Aorta (tissue), 5 donors: ENCODE results near the gene ERCC2. TPM values are rescaled to one million over a fixed set of nuclear protein-coding genes. Genes with fewer than 3 reads are reported as not detected.

Source experiments
- ATAC-seq: fragments of 200-7000 bp; cut with Tn5 transposase; one replicate; pipeline ENCODE4 v1.9.1; 2022; ENCODE audit warnings: moderate library complexity; ENCODE audit not compliant: low FRiP score
- DNase-seq, 2 donors: peaks; one replicate each; pipeline ENCODE4 v3.0.0-alpha.2; 2020
- H3K27ac ChIP-seq, 2 donors: one replicate each; pipeline ENCODE4 v1.5.1; 2013; ENCODE audit warnings: low read length in 2 of 2, mild to moderate bottlenecking in 2 of 2, moderate library complexity in 2 of 2, control low read depth in 1 of 2, inconsistent platforms in 1 of 2, low read depth in 1 of 2
- H3K27me3 ChIP-seq, 2 donors: one replicate each; pipeline ENCODE4 v1.6.1; 2013; ENCODE audit warnings: control low read depth in 1 of 2, low read length in 1 of 2, mild to moderate bottlenecking in 1 of 2, moderate library complexity in 1 of 2; ENCODE audit not compliant: insufficient read depth in 2 of 2, control insufficient read depth in 1 of 2
- H3K36me3 ChIP-seq, 2 donors: one replicate each; pipeline ENCODE4 v1.6.1; 2013; ENCODE audit warnings: control low read depth in 1 of 2, low read length in 1 of 2, mild to moderate bottlenecking in 1 of 2; ENCODE audit not compliant: insufficient read depth in 2 of 2, control insufficient read depth in 1 of 2
- H3K4me1 ChIP-seq, 2 donors: one replicate each; pipeline ENCODE4 v1.6.1; 2013; ENCODE audit warnings: low read length in 2 of 2, control low read depth in 1 of 2, mild to moderate bottlenecking in 1 of 2, moderate library complexity in 1 of 2; ENCODE audit not compliant: insufficient read depth in 2 of 2, control insufficient read depth in 1 of 2
- H3K4me3 ChIP-seq, 2 donors: one replicate each; pipeline ENCODE4 v1.5.1; 2013; ENCODE audit warnings: low read length in 2 of 2, control low read depth in 1 of 2, mild to moderate bottlenecking in 1 of 2
- H3K9me3 ChIP-seq: one replicate; pipeline ENCODE4 v1.6.1; 2013; ENCODE audit warnings: mild to moderate bottlenecking, low read length; ENCODE audit not compliant: control insufficient read depth
- WGBS, 2 donors: extraction: QIAGEN DNeasy Blood & Tissue Kit; methylation state at CpG; one replicate each; pipeline ENCODE4 v1.1.7; 2013; 5-methylcytosine and 5-hydroxymethylcytosine counted together
- intact Hi-C, 2 donors: fragments of 100-400 bp; cut with DNase I; formaldehyde crosslinking; loops; one replicate each; pipeline versions ENCODE4 v1.14.2 to v1.15.0; 2022
- polyA plus RNA-seq, 2 donors: library from polyadenylated mRNA; stranded (reverse); fragments of 200-250 nt; gene quantifications; one replicate each; pipeline ENCODE4 v1.2.3, GENCODE V29; 2013
- total RNA-seq, 2 donors: library from RNA; stranded (reverse); fragmentation: NEBNext Ultra II Directional; extraction: Animal tissue kit (Norgen Biotek cat#: 25700); gene quantifications; one replicate each; pipeline ENCODE4 v1.2.1, GENCODE V29; 2021
- donor health status: healthy with polysubstance abuse.
- donor health status: Bipolar disorder and iron deficiency.
- donor health status: DM: no; HTN: no; CAD: no.
- donor health status: DM: no; HTN: no; CAD: no.
- donor health status: DM: yes; HTN: yes; CAD: no.

ERCC2 gene
- total and polyA plus RNA-seq, 4 donors = 5.1 to 27.2 (median 12.7) TPM

- Histone ChIP-seq H3K9me3 (no peaks in the 10 kb centered on the region), H3K4me3 (no peak overlapping the region), H3K36me3 (peaks cover 0 to 1% of the 10 kb centered on the region in 2 donors), H3K4me1 (no peaks in the 10 kb centered on the region), H3K27me3 (no peaks in the 10 kb centered on the region), H3K27ac (no peak overlapping the region)
- 93 to 95% methylated on average over 20 to 21 of the region's 21 CpGs for WGBS, 2 donors
- DNase-seq (no peak), ATAC-seq (no peak)
- intact Hi-C loops = no loop called here
Observed at GRCh38 chr19:45391871-45392665, 21.7 kb upstream of the ERCC2 start.

GRCh38 chr19:45391346-45391745 lies 21.0 kb upstream of the ERCC2 start:
- Histone ChIP-seq H3K36me3 (peaks cover 0 to 1% of the 10 kb centered on the region in 2 donors), H3K9me3 (no peaks in the 10 kb centered on the region), H3K4me1 (no peaks in the 10 kb centered on the region), H3K4me3 (no peak overlapping the region), H3K27ac (no peak overlapping the region), H3K27me3 (no peaks in the 10 kb centered on the region)
- DNase-seq (no peak), ATAC-seq (no peak)
- 73 to 89% methylated on average over 3 of the region's 3 CpGs for WGBS, 2 donors
- intact Hi-C loops = no loop called here

GRCh38 chr19:45385392-45386221 lies 15.2 kb upstream of the ERCC2 start:
- H3K4me3 ChIP-seq = no peak overlapping the region
- no peaks in the 10 kb centered on the region for H3K27me3 ChIP-seq
- H3K4me1 ChIP-seq = no peaks in the 10 kb centered on the region
- intact Hi-C loops = no loop called here
- peak; percentile 41 for ATAC-seq
- H3K9me3 ChIP-seq = no peaks in the 10 kb centered on the region
- 18 to 21% methylated on average over 75 of the region's 75 CpGs for WGBS, 2 donors
- peaks cover 0 to 3% of the 10 kb centered on the region in 2 donors for H3K36me3 ChIP-seq
- DNase-seq = no peak
- H3K27ac ChIP-seq = no peak overlapping the region

DNA sequence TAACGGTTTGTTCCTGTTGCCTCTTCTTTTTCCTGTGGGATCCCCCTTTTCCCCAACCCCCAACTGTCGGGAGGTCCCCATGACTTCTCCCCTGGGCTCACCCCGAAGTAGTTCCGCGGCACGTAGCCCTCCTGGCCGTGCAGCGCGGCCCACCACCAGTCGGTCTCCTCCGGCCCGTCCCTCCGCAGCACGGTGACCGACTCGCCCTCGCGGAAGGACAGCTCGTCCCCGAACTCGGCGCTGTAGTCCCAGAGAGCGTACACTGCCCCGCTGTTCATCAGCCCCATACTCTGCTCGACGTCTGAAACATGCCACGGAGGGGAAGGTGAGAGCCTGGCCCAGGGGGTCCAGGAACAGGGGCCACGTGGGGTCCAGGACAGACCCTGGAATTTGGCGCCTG lies 12.1 kb upstream of the ERCC2 start:
- no peak for DNase-seq
- no peaks in the 10 kb centered on the region for H3K27me3 ChIP-seq
- no peaks in the 10 kb centered on the region for H3K9me3 ChIP-seq
- WGBS, 2 donors = 91 to 92% methylated on average over 29 of the region's 29 CpGs
- peaks cover 0 to 3% of the 10 kb centered on the region in 2 donors for H3K36me3 ChIP-seq
- H3K4me1 ChIP-seq = no peaks in the 10 kb centered on the region
- no peak overlapping the region for H3K27ac ChIP-seq
- no peak for ATAC-seq
- no peak overlapping the region for H3K4me3 ChIP-seq
- intact Hi-C loops = no loop called here

- H3K36me3 ChIP-seq = peaks cover 0 to 3% of the 10 kb centered on the region in 2 donors
- intact Hi-C loops = no loop called here
Observed at GRCh38 chr19:45380107-45380506, 9.7 kb upstream of the ERCC2 start.

GRCh38 chr19:45376045-45376724 lies 5.8 kb upstream of the ERCC2 start:
- no peaks in the 10 kb centered on the region for H3K27me3 ChIP-seq
- no peaks in the 10 kb centered on the region for H3K4me1 ChIP-seq
- DNase-seq (no peak), ATAC-seq (no peak)
- H3K36me3 ChIP-seq = no peaks in the 10 kb centered on the region
- intact Hi-C loops = no loop called here
- H3K9me3 ChIP-seq = no peaks in the 10 kb centered on the region
- H3K4me3 ChIP-seq = no peak overlapping the region
- WGBS, 2 donors = 43 to 51% methylated on average over 12 to 13 of the region's 13 CpGs
- H3K27ac ChIP-seq = no peak overlapping the region

More at GRCh38 chr19:45380107-45380506, 9.7 kb upstream of the ERCC2 start:
- Histone ChIP-seq H3K4me3 (no peak overlapping the region), H3K27ac (no peak overlapping the region), H3K9me3 (no peaks in the 10 kb centered on the region), H3K27me3 (no peaks in the 10 kb centered on the region), H3K4me1 (no peaks in the 10 kb centered on the region)
- 89 to 92% methylated on average over 1 of the region's 1 CpG for WGBS, 2 donors
- DNase-seq (no peak), ATAC-seq (no peak)

DNA sequence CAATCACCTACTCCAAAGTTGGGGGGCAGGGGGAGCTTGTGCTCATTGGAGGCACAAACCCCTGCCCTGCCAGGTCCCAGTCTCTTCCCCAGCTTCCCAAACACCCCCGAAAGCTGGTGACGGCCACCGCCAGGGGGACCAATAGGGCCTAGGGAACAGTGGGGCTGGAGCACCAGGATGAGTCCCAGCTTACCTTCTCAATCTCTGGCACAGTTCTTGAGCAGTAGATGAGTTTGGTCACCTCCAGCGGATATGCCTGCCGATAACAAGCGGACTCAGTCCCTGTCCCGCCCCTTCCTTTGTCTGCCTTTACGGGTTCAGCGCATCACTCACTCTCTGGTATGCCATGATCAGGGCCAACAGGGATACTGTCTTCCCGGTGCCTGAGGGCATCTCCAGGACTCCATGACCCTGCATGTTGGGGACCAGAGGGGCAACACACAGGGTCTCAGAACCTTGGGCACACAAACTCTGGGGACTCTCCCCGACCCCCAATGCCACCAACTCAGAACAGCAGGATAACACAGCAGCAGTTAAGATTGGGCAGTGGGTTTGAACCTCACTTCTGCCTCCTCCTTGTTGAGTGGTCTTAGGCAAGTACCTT lies 1.5 kb downstream of the ERCC2 start:
- no peaks in the 10 kb centered on the region for H3K9me3 ChIP-seq
- no peak for DNase-seq
- H3K36me3 ChIP-seq = no peaks in the 10 kb centered on the region
- no peak for ATAC-seq
- no peak overlapping the region for H3K4me3 ChIP-seq
- intact Hi-C loops = no loop called here
- H3K27ac ChIP-seq = no peak overlapping the region
- H3K27me3 ChIP-seq = no peaks in the 10 kb centered on the region
- H3K4me1 ChIP-seq = no peaks in the 10 kb centered on the region
- whole genome bisulfite sequencing, 2 donors = 93 to 97% methylated on average over 11 of the region's 11 CpGs

GRCh38 chr19:45368127-45368526 lies 2.2 kb downstream of the ERCC2 start:
- DNase-seq (no peak), ATAC-seq (no peak)
- Histone ChIP-seq H3K4me3 (no peak overlapping the region), H3K4me1 (no peaks in the 10 kb centered on the region), H3K27me3 (no peaks in the 10 kb centered on the region), H3K9me3 (no peaks in the 10 kb centered on the region), H3K27ac (no peak overlapping the region), H3K36me3 (no peaks in the 10 kb centered on the region)
- intact Hi-C loops = no loop called here
- WGBS, 2 donors = 92 to 94% methylated on average over 4 of the region's 4 CpGs
